Measurements from ENCODE around the gene ARHGAP29. TPM values are rescaled to one million over a fixed set of nuclear protein-coding genes. Genes with fewer than 3 reads are reported as not detected.

Gene ARHGAP29
- total and polyA plus RNA-seq, 2 of the 8 experiments (the other 6 are each of a cell fraction or from before 2014, with no cell fraction given), result 0.57 to 3.2 TPM

DNA sequence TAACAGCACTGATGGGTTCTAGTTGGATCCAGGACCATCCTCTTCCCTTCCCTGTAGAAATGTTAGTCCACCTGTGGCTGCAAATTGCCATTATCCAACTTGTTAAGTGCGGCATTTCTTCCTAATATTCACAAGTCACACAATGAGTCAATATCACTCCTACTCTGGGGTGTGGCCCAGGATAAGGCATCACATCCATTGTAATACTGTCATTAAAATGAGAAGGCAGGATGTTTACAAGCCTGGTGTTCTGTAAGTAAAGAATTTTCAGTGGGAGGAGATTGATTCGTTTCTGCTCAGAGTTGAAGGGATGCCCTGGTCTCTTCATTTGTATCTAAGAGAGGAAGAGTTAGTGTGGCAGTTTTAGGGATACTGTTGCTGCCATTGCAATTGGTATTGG lies 18.1 kb upstream of the ARHGAP29 start:
- no peak overlapping the region for H3K4me3 ChIP-seq (ENCODE audit: extremely low read depth in 1 of 4, insufficient read depth in 2 of 4, low read depth in 3 of 4, low read length in 4 of 4)
- H3K79me1 ChIP-seq (ENCODE audit: low read depth, low read length), result no peaks in the 10 kb centered on the region
- no peak overlapping the region for H4K5ac ChIP-seq (ENCODE audit: insufficient read length, low read depth, low read length)
- H3K23me2 ChIP-seq (ENCODE audit: low read depth, low read length), result no peaks in the 10 kb centered on the region
- no peak overlapping the region for H3K27ac ChIP-seq (ENCODE audit: low read depth, low read length)
- H4K8ac ChIP-seq (ENCODE audit: extremely low read depth, insufficient read depth, low read length), result no peak overlapping the region
- H2BK15ac ChIP-seq (ENCODE audit: low read length), result no peak overlapping the region
- H2AFZ ChIP-seq (ENCODE audit: low read length), result no peak overlapping the region
- H3K27me3 ChIP-seq (replicated peaks in 1 of 4; ENCODE audit: control insufficient read depth in 3 of 4, extremely low read depth in 1 of 4, insufficient read depth in 3 of 4, low read length in 3 of 4), result peaks cover 30 to 63% (median 47%) of the 10 kb centered on the region in 4 experiments
- H3K4me1 ChIP-seq (replicated peaks in 1 of 4; ENCODE audit: control insufficient read depth in 3 of 4, insufficient read depth in 4 of 4, low read length in 3 of 4), result peaks cover 0 to 5% (median 2%) of the 10 kb centered on the region in 4 experiments; a peak in 2 of 7 replicates
- ChIA-PET POLR2A (ENCODE audit: partially characterized antibody) (no interaction called here), CTCF (ENCODE audit: partially characterized antibody) (interaction anchor here (0.9 to 1.3 kb wide), 4 partner anchors 45 to 219 kb away, joined by 3 to 6 read pairs (median 4); no protein-coding TSS in a partner anchor)
- no peak for FAIRE-seq
- H3K9ac ChIP-seq (replicated peaks in 1 of 4; ENCODE audit: extremely low read depth in 1 of 4, low read depth in 3 of 4, low read length in 3 of 4), result no peak overlapping the region
- H2BK20ac ChIP-seq (ENCODE audit: low read length), result no peak overlapping the region
- H2BK12ac ChIP-seq (ENCODE audit: low read depth, low read length), result no peak overlapping the region
- H4K20me1 ChIP-seq (replicated peaks in 1 of 2; ENCODE audit: control insufficient read depth in 1 of 2, insufficient read depth in 2 of 2, low read length in 2 of 2), result no peaks in the 10 kb centered on the region
- TF ChIP-seq TAF1 (IDR thresholded peaks at IDR 0.05; ENCODE audit: low read depth, low read length) (no peak), CBX8 (IDR thresholded peaks at IDR 0.05; ENCODE audit: borderline replicate concordance, low read depth, low read length) (no peak), SP1 (IDR thresholded peaks at IDR 0.05; ENCODE audit: low read depth, low read length) (no peak), RBBP5 (IDR thresholded peaks at IDR 0.05; ENCODE audit: borderline replicate concordance, low read depth, low read length) (no peak), ASH2L (IDR thresholded peaks at IDR 0.05; ENCODE audit: low read length) (no peak), NANOG (IDR thresholded peaks at IDR 0.05; ENCODE audit: insufficient read depth, low read depth, low read length, poor library complexity, severe bottlenecking) (no peak), SIX5 (IDR thresholded peaks at IDR 0.05; ENCODE audit: low read depth, low read length) (no peak), CTBP2 (IDR thresholded peaks at IDR 0.05; ENCODE audit: borderline replicate concordance, insufficient read depth, insufficient read length, low read length) (no peak), RXRA (IDR thresholded peaks at IDR 0.05; ENCODE audit: insufficient read depth, low read depth, low read length) (no peak), SUZ12 (IDR thresholded peaks at IDR 0.05; ENCODE audit: low read length) (no peak)
- no peak overlapping the region for H3K4me2 ChIP-seq (ENCODE audit: insufficient read depth in 1 of 2, low read depth in 2 of 2, low read length in 2 of 2)
- H3K36me3 ChIP-seq (ENCODE audit: control insufficient read depth in 2 of 4, insufficient read depth in 4 of 4, low read length in 3 of 4), result no peaks in the 10 kb centered on the region
- no peak overlapping the region for H3K23ac ChIP-seq (ENCODE audit: insufficient read length)
- no peaks in the 10 kb centered on the region for H3K79me2 ChIP-seq (ENCODE audit: control insufficient read depth in 1 of 2, insufficient read depth in 2 of 2, low read length in 2 of 2)
- no peak overlapping the region for H3K14ac ChIP-seq (ENCODE audit: insufficient read length)
- no peak overlapping the region for H3K4ac ChIP-seq (replicated peaks; ENCODE audit: insufficient read length, low read depth, low read length)
- H4K91ac ChIP-seq (replicated peaks; ENCODE audit: insufficient read length, low read length), result no peak overlapping the region
- WGBS, 2 experiments (ENCODE audit: extremely low coverage in 1 of 2, insufficient coverage in 1 of 2, insufficient read length in 1 of 2, insufficient replicate concordance in 2 of 2, low coverage in 1 of 2, low lambda C conversion rate in 2 of 2, missing lambda C conversion rate in 1 of 2), result 78% methylated on average over 2 of the region's 2 CpGs; no CpG with 5 or more reads in 1 of the 2 experiments
- no peak overlapping the region for H3K18ac ChIP-seq (ENCODE audit: extremely low read depth, low read length)
- H2BK120ac ChIP-seq (replicated peaks; ENCODE audit: low read depth, low read length), result no peak overlapping the region
- no peak overlapping the region for H3K56ac ChIP-seq (replicated peaks; ENCODE audit: insufficient read length, low read depth, low read length)
- no peak overlapping the region for H2AK5ac ChIP-seq (ENCODE audit: low read depth, low read length)
- no peak for DNase-seq (ENCODE audit: low read depth in 1 of 2, low spot score in 2 of 2)
- H3K9me3 ChIP-seq (ENCODE audit: insufficient read depth in 2 of 2, low read depth in 1 of 2, low read length in 1 of 2), result no peaks in the 10 kb centered on the region
- H2BK5ac ChIP-seq (ENCODE audit: low read depth, low read length), result no peak overlapping the region
